Measurements from ENCODE around the gene FA2H.
A peak's percentile ranks its signal among the peaks of the same experiment; 100 is the strongest.

Gene FA2H

GRCh38 chr16:74666425-74667254 lies 108.0 kb downstream of the FA2H start, which contains the start of gene RFWD3:
Gene RFWD3 (minus strand): TSS chr16:74666877. CDS start chr16:74661449, 5,428 bp downstream.
- DNase-seq (ENCODE audit: low read depth) = peak; percentile 99
- H3K4me3 ChIP-seq (ENCODE audit: low read length) = peak within 1 kb of the TSS; percentile 92
- TF ChIP-seq CTCF (conservative IDR thresholded peaks at IDR 0.05; ENCODE audit: low read length) = no peak

- peak overlapping the region; percentile 92 for H3K4me3 ChIP-seq (ENCODE audit: low read length)
- no peak for TF ChIP-seq CTCF (conservative IDR thresholded peaks at IDR 0.05; ENCODE audit: low read length)
- DNase-seq (ENCODE audit: low read depth) = no peak
These were observed 108.6 kb downstream of the FA2H start for GRCh38 chr16:74666010-74666421.
